Spleen (tissue), 11 donors: Measurements from ENCODE around the gene SMIM35. TPM values are rescaled to one million over a fixed set of nuclear protein-coding genes. Genes with fewer than 3 reads are reported as not detected.
"Not testable (repeated sequence)": the region's sequence is repeated elsewhere in the genome, so short reads cannot be mapped to it uniquely, and the experiment has no call there.

Experiments used
- DNase-seq: peaks from one replicate; pipeline ENCODE4 v3.0.0-alpha.2; 2020
- H3K27ac ChIP-seq, 8 donors: fragments of 200-600 bp; sonication (generic) in 7 of 8; 1 replicate in 4 of 8; 2 replicates in 4 of 8; pipeline versions ENCODE4 v1.5.0 to v1.8.0; 2016 to 2021; ENCODE audit warnings: inconsistent platforms in 4 of 8, mild to moderate bottlenecking in 4 of 8, moderate library complexity in 1 of 8
- H3K27me3 ChIP-seq, 7 donors: fragments of 200-600 bp; sonication (generic) in 6 of 7; replicated peaks in 1 of 7; 1 replicate in 4 of 7; 2 replicates in 3 of 7; pipeline versions ENCODE4 v1.5.0 to v1.8.0; 2016 to 2021; ENCODE audit warnings: inconsistent platforms in 3 of 7, mild to moderate bottlenecking in 1 of 7
- H3K36me3 ChIP-seq, 6 donors: fragments of 200-600 bp; sonication (generic) in 5 of 6; 1 replicate in 4 of 6; 2 replicates in 2 of 6; pipeline versions ENCODE4 v1.5.0 to v1.8.0; 2016 to 2021; ENCODE audit warnings: inconsistent platforms in 2 of 6
- H3K4me1 ChIP-seq, 6 donors: fragments of 200-600 bp; sonication (generic) in 5 of 6; 1 replicate in 3 of 6; 2 replicates in 3 of 6; pipeline versions ENCODE4 v1.5.0 to v1.8.0; 2016 to 2021; ENCODE audit warnings: inconsistent platforms in 3 of 6
- H3K4me3 ChIP-seq, 8 donors: fragments of 200-600 bp; sonication (generic) in 7 of 8; 1 replicate in 4 of 8; 2 replicates in 4 of 8; pipeline versions ENCODE4 v1.5.0 to v1.8.0; 2016 to 2021; ENCODE audit warnings: inconsistent platforms in 4 of 8, mild to moderate bottlenecking in 4 of 8, moderate library complexity in 2 of 8
- H3K9me3 ChIP-seq, 8 donors: fragments of 200-600 bp; sonication (generic) in 7 of 8; 1 replicate in 4 of 8; 2 replicates in 4 of 8; pipeline versions ENCODE4 v1.5.0 to v1.8.0; 2016 to 2021; ENCODE audit warnings: inconsistent platforms in 4 of 8
- POLR2A ChIP-seq, 3 donors: fragments of 450-650 bp; IDR thresholded peaks; one replicate each; pipeline ENCODE4 v1.5.1; 2017; ENCODE audit warnings: antibody characterized with exemption in 3 of 3, mild to moderate bottlenecking in 1 of 3
- POLR2AphosphoS5 ChIP-seq, 3 donors: sonication (generic); formaldehyde crosslinking; IDR thresholded peaks; one replicate each; pipeline ENCODE4 v1.5.1; 2017; ENCODE audit warnings: antibody characterized with exemption in 3 of 3
- WGBS, 5 donors: extraction: QIAGEN DNeasy Blood & Tissue Kit in 3 of 5; methylation state at CpG; one replicate each; pipeline versions ENCODE4 v1.1.5 to v1.1.7; 2013 to 2018; 5-methylcytosine and 5-hydroxymethylcytosine counted together
- intact Hi-C: fragments of 100-400 bp; cut with DNase I; formaldehyde crosslinking; loops from one replicate; pipeline ENCODE4 v1.15.0; 2023; ENCODE audit warnings: low total_unique reads
- polyA plus RNA-seq, 3 donors: library from polyadenylated mRNA; stranded (reverse); fragments of 200-250 nt; gene quantifications; one replicate each; pipeline ENCODE4 v1.2.1, GENCODE V29; 2013
- total RNA-seq, 7 donors: library from RNA; depleted of rRNA in 3 of 7; stranded (reverse); fragments of >200 nt in 3 of 7; fragmentation: NEBNext Ultra II Directional in 4 of 7; extraction: Animal tissue kit (Norgen Biotek cat#: 25700) in 4 of 7; gene quantifications; one replicate each; pipeline versions ENCODE4 v1.1.0 to v1.2.1, GENCODE V29; 2016 to 2021
- TF ChIP-seq, protein P1 (sequence below), 11 experiments: fragments of 200-600 bp in 7 of 11; fragments of 450-650 bp in 4 of 11; sonication (generic) in 4 of 11; IDR thresholded peaks in 8 of 11; conservative IDR thresholded peaks in 3 of 11; 1 replicate in 7 of 11; 2 replicates in 4 of 11; pipeline versions ENCODE4 v1.4.0 to v1.8.0; 2016 to 2021; ENCODE audit warnings: antibody characterized with exemption in 11 of 11, inconsistent platforms in 4 of 11, mild to moderate bottlenecking in 1 of 11
- donor health status: healthy with polysubstance abuse.
- donor health status: DM: no; HTN: no; CAD: no; lungs with moderate emphysema.
- donor health status: DM: no; HTN: no; CAD: no.
- donor health status: Bipolar disorder and iron deficiency.
- donor health status: healthy.
- donor health status: DM: no; HTN: no; CAD: no.
- donor health status: DM: yes; HTN: yes; CAD: no.

The SMIM35 gene
- total and polyA plus RNA-seq, 10 donors = 0.16 to 1.3 (median 0.39) TPM

DNA sequence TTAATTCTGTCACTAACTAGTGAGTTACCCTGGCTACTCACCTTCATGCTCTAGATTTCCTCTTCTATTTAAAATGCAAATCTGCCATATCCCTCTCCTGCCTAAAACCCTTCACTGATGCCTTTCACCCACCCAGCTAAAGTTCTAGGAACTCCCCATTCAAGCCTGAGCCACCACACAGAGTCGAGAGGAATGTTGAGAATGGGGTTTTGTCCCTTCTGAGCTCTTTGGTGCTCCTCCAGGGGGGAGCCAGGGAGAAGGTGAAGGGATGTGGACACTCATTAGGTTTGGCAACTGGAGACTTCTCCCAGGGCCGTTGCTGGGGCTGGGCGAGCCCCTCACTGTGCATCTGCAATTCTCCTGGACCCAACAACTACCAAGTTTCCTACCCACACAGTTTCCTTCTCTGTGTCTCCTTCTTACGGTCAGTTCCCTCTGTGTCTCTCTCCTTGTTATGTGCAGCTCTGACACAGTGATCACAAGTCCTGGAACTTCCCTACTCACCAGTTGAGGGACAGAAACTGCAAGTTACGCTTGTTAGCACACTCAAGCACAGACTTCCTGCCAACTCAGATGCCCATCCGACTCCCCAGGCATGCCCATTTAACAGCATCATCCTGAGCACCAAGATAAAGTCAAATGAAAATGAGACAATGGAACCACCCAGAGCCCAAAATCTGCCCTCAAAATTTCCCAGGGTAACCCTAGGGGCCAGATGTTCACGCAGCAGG lies 107.1 kb downstream of the SMIM35 start:
- DNase-seq = peak; percentile 71

DNA sequence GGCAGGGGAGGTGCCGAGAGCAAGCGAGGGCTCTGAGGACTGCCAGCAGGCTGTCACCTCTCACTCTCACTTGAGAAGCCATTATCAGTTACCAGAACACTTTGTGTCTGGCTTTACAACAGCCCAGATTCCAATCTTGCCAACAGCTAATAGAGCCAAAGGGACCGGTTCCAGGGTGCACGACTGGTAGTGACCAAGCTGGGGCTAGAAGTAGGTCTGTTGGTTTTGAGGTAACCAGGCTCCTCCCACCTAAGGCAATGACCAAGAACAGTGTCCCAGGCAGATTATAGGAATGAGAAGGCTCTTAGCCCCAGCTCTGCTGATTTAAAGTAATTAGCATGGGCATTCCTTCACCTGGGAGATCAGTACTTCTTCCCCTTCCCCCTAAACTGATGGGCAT lies 107.8 kb downstream of the SMIM35 start:
- peak; percentile 34 for DNase-seq
- intact Hi-C loops = no loop called here
- Histone ChIP-seq H3K9me3 (no peaks in the 10 kb centered on the region), H3K4me1 (peaks cover 9 to 85% (median 37%) of the 10 kb centered on the region in 6 donors), H3K27me3 (no peaks in the 10 kb centered on the region), H3K4me3 (no peak overlapping the region), H3K27ac (peak overlapping the region in 7 of 8 donors; percentile 33 to 84 (median 79)), H3K36me3 (no peaks in the 10 kb centered on the region)
- WGBS, 5 donors = 71 to 90% (median 83%) methylated on average over 2 to 4 of the region's 4 CpGs
- TF ChIP-seq POLR2A (IDR thresholded peaks at IDR 0.05) (no peak), POLR2AphosphoS5 (IDR thresholded peaks at IDR 0.05) (no peak)
- TF ChIP-seq, protein P1, sequence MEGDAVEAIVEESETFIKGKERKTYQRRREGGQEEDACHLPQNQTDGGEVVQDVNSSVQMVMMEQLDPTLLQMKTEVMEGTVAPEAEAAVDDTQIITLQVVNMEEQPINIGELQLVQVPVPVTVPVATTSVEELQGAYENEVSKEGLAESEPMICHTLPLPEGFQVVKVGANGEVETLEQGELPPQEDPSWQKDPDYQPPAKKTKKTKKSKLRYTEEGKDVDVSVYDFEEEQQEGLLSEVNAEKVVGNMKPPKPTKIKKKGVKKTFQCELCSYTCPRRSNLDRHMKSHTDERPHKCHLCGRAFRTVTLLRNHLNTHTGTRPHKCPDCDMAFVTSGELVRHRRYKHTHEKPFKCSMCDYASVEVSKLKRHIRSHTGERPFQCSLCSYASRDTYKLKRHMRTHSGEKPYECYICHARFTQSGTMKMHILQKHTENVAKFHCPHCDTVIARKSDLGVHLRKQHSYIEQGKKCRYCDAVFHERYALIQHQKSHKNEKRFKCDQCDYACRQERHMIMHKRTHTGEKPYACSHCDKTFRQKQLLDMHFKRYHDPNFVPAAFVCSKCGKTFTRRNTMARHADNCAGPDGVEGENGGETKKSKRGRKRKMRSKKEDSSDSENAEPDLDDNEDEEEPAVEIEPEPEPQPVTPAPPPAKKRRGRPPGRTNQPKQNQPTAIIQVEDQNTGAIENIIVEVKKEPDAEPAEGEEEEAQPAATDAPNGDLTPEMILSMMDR (IDR thresholded peaks at IDR 0.05 in 8 of 11, conservative IDR thresholded peaks at IDR 0.05 in 3 of 11) = no peak

More for the DNA sequence above, 107.1 kb downstream of the SMIM35 start:
- intact Hi-C loops = no loop called here
- Histone ChIP-seq H3K36me3 (no peaks in the 10 kb centered on the region), H3K9me3 (no peaks in the 10 kb centered on the region), H3K27me3 (no peaks in the 10 kb centered on the region), H3K4me1 (peaks cover 9 to 85% (median 33%) of the 10 kb centered on the region in 6 donors), H3K4me3 (no peak overlapping the region), H3K27ac (peak overlapping the region; percentile 8 to 84 (median 76))
- TF ChIP-seq POLR2A (IDR thresholded peaks at IDR 0.05) = peak in 1 of 3 donors; percentile 16
- TF ChIP-seq, protein P1 (IDR thresholded peaks at IDR 0.05 in 8 of 11, conservative IDR thresholded peaks at IDR 0.05 in 3 of 11) = no peak
- peak in 2 of 3 donors; percentile 19 to 82 for TF ChIP-seq POLR2AphosphoS5 (IDR thresholded peaks at IDR 0.05)
- 26 to 37% (median 33%) methylated on average over 7 of the region's 7 CpGs for WGBS, 5 donors

DNA sequence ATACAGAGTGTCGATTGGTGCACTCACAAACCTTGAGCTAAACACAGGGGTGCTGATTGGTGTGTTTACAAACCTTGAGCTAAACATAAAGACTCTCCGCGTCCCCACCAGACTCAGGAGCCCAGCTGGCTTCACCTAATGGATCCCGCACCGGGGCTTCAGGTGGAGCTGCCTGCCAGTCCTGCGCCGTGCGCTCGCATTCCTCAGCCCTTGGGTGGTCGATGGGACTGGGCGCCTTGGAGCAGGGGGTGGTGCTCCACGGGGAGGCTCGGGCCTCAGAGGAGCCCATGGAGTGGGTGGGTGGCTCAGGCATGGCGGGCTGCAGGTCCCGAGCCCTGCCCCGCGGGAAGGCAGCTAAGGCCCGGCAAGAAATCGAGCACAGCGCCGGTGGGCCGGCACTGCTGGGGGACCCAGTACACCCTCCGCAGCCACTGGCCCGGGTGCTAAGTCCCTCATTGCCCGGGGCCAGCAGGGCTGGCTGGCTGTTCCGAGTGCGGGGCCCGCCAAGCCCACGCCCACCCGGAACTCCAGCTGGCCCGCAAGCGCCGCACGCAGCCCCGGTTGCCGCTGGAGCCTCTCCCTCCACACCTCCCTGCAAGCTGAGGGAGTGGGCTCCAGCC lies 108.4 kb downstream of the SMIM35 start:
- H3K4me3 ChIP-seq, H3K9me3 ChIP-seq, H3K36me3 ChIP-seq, intact Hi-C loops, H3K27me3 ChIP-seq: not testable (repeated sequence)
- 94 to 100% (median 97%) methylated on average over 13 to 36 of the region's 36 CpGs for WGBS, 5 donors
- peak; percentile 64 for DNase-seq
- peaks cover 9 to 86% (median 43%) of the 10 kb centered on the region in 6 donors for H3K4me1 ChIP-seq
- peak overlapping the region in 4 of 8 donors; percentile 65 to 84 (median 80) for H3K27ac ChIP-seq

DNA sequence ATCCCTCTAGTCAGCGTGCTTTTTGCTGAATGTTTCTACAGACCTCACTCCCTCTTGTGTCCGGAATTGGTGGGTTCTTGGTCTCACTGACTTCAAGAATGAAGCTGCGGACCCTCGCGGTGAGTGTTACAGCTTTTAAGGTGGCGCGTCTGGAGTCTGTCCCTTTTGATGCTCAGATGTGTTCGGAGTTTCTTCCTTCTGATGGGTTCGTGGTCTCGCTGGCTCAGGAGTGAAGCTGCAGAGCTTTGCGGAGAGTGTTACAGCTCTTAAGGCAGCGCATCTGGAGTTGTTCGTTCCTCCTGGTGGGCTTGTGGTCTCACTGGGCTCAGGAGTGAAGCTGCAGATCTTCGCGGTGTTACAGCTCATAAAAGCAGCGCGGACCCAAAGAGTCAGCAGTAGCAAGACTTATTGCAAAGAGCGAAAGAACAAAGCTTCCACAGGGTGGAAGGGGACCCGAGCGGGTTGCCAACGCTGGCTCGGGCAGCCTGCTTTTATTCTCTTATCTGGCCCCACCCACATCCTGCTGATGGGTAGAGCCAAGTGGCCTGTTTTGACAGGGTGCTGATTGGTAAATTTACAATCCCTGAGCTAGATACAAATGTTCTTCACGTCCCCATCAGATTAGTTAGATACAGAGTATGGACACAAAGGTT lies 109.0 kb downstream of the SMIM35 start:
- WGBS, 5 donors = 71 to 83% (median 80%) methylated on average over 23 of the region's 23 CpGs
- H3K4me3 ChIP-seq, intact Hi-C loops, H3K36me3 ChIP-seq, H3K9me3 ChIP-seq, H3K27me3 ChIP-seq: not testable (repeated sequence)
- Histone ChIP-seq H3K4me1 (peaks cover 9 to 86% (median 48%) of the 10 kb centered on the region in 6 donors), H3K27ac (peak overlapping the region in 4 of 8 donors; percentile 32 to 54 (median 40))
- peak; percentile 38 for DNase-seq

DNA sequence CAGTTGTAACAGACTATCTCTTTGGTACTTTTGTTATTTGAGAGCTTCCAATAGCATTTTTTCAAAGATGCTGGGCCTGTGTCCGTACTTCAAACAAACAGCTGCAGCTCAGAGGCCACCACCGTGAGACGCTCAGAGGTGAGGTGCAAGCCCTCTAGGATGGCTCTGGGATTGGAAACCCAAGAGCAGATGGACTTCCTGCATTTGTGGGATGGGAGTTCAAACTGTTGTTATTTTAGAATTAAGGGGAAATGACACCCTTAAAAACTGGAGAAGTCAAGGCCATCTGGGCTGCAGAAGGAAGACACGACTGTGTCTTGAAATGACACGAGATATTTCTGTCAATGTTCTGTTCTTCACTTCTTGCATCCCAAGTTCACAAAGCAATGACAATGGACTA lies 109.7 kb downstream of the SMIM35 start:
- DNase-seq = no peak
- no peaks in the 10 kb centered on the region for H3K9me3 ChIP-seq
- H3K27ac ChIP-seq = peak overlapping the region in 4 of 8 donors; percentile 32 to 54 (median 40)
- TF ChIP-seq POLR2AphosphoS5 (IDR thresholded peaks at IDR 0.05) (no peak), POLR2A (IDR thresholded peaks at IDR 0.05) (no peak)
- TF ChIP-seq, protein P1 (IDR thresholded peaks at IDR 0.05 in 8 of 11, conservative IDR thresholded peaks at IDR 0.05 in 3 of 11) = no peak
- no peaks in the 10 kb centered on the region for H3K36me3 ChIP-seq
- H3K4me3 ChIP-seq = no peak overlapping the region
- H3K4me1 ChIP-seq = peaks cover 9 to 89% (median 54%) of the 10 kb centered on the region in 6 donors
- H3K27me3 ChIP-seq = no peaks in the 10 kb centered on the region
- WGBS, 5 donors = 35 to 47% (median 38%) methylated on average over 5 of the region's 5 CpGs
- intact Hi-C loops = no loop called here
